HCT116 (cell line): ENCODE data around the gene SPON2. TPM values are rescaled to one million over a fixed set of nuclear protein-coding genes. Genes with fewer than 3 reads are reported as not detected.

Experiments
- ATAC-seq: fragments of 200-7000 bp; cut with Tn5 transposase; 2 replicates; pipeline ENCODE4 v1.9.1; 2020; ENCODE audit warnings: mild to moderate bottlenecking, moderate library complexity
- BruUV-seq: library from RNA; stranded (reverse); fragments of 400-500 nt; replicated peaks from 2 replicates; lab custom pipeline; 2021; lab: Mats Ljungman, UMichigan
- CTCF ChIA-PET: fragments of 300-600 bp; sonication (Branson Sonifier 250); formaldehyde crosslinking; loops from one replicate; lab custom pipeline; 2021; ENCODE audit warnings: antibody characterized with exemption; lab: Charles Lee
- POLR2A ChIA-PET: fragments of 300-600, 350-600 bp; sonication (Branson Sonifier 250); formaldehyde crosslinking; loops from one replicate; lab custom pipeline; 2021; ENCODE audit warnings: antibody characterized with exemption; lab: Charles Lee
- RAD21 ChIA-PET, 2 experiments: fragments of 300-600 bp; sonication (Branson Sonifier 250); formaldehyde crosslinking; loops; one replicate each; lab custom pipeline; 2023; ENCODE audit warnings: low total read pairs in 2 of 2; ENCODE audit not compliant: uncharacterized antibody in 2 of 2, unreplicated experiment in 2 of 2, low non-redundant PET in 1 of 2; lab: Charles Lee
- DNase-seq: peaks from one replicate; pipeline ENCODE4 v3.0.0-alpha.2; 2010; ENCODE audit warnings: low read depth, low spot score
- H2AFZ ChIP-seq: fragments of 200-600 bp; shearing (Covaris generic), sonication (generic); 2 replicates; pipeline ENCODE4 v1.6.1; 2017; ENCODE audit warnings: low read depth, mixed run types, mixed read lengths, antibody characterized with exemption, low read length; ENCODE audit not compliant: poor library complexity, severe bottlenecking
- H3K27ac ChIP-seq: 2 replicates; pipeline ENCODE4 v1.5.1; 2012; ENCODE audit warnings: low read depth, low read length
- H3K27me3 ChIP-seq: fragments of 200-600 bp; sonication (generic); 2 replicates; pipeline ENCODE4 v1.6.1; 2016; ENCODE audit warnings: mixed run types, low read length, mixed read lengths; ENCODE audit not compliant: insufficient read depth
- H3K36me3 ChIP-seq, 2 experiments: fragments of 200-500 bp in 1 of 2; fragments of 200-600 bp in 1 of 2; sonication (Bioruptor generic) in 1 of 2; sonication (generic) in 1 of 2; 2 replicates each; pipeline versions ENCODE4 v1.5.1 to v1.6.1; 2014 to 2016; ENCODE audit warnings: low read length in 2 of 2, inconsistent platforms in 1 of 2, mixed read lengths in 1 of 2, mixed run types in 1 of 2; ENCODE audit not compliant: insufficient read depth in 2 of 2, control insufficient read depth in 1 of 2
- H3K4me1 ChIP-seq, 2 experiments: fragments of 200-600 bp in 1 of 2; sonication (generic) in 1 of 2; 2 replicates each; pipeline versions ENCODE4 v1.5.1 to v1.6.1; 2012 to 2017; ENCODE audit warnings: low read length in 2 of 2, inconsistent platforms in 1 of 2, mild to moderate bottlenecking in 1 of 2, mixed read lengths in 1 of 2, mixed run types in 1 of 2, moderate library complexity in 1 of 2; ENCODE audit not compliant: insufficient read depth in 2 of 2, control insufficient read depth in 1 of 2
- H3K4me2 ChIP-seq: fragments of 200-600 bp; sonication (generic); 2 replicates; pipeline ENCODE4 v1.6.1; 2017; ENCODE audit warnings: mixed run types, low read length, mixed read lengths
- H3K4me3 ChIP-seq, 2 experiments: fragments of 200-600 bp in 1 of 2; sonication (generic) in 1 of 2; replicated peaks in 1 of 2; 2 replicates each; pipeline ENCODE4 v1.5.1; 2011 to 2016; ENCODE audit warnings: low read length in 2 of 2, control low read depth in 1 of 2, low read depth in 1 of 2, mild to moderate bottlenecking in 1 of 2, mixed read lengths in 1 of 2, mixed run types in 1 of 2
- H3K79me2 ChIP-seq: fragments of 200-600 bp; sonication (generic); 2 replicates; pipeline ENCODE4 v1.6.1; 2017; ENCODE audit warnings: mild to moderate bottlenecking, mixed run types, low read length, moderate library complexity, mixed read lengths; ENCODE audit not compliant: insufficient read depth
- H3K9ac ChIP-seq: fragments of 200-600 bp; sonication (generic); 2 replicates; pipeline ENCODE4 v1.6.1; 2016; ENCODE audit warnings: low read length, mixed read lengths
- H3K9me2 ChIP-seq: fragments of 200-600 bp; sonication (generic), shearing (Covaris generic); 2 replicates; pipeline ENCODE4 v1.6.1; 2017; ENCODE audit warnings: mixed run types, mild to moderate bottlenecking, moderate library complexity; ENCODE audit not compliant: insufficient read depth
- H3K9me3 ChIP-seq, 2 experiments: fragments of 200-500 bp in 1 of 2; fragments of 200-600 bp in 1 of 2; sonication (Bioruptor generic) in 1 of 2; sonication (generic) in 1 of 2; 2 replicates each; pipeline ENCODE4 v1.6.1; 2014 to 2017; ENCODE audit warnings: low read length in 2 of 2, mixed read lengths in 2 of 2, inconsistent platforms in 1 of 2, low read depth in 1 of 2, mild to moderate bottlenecking in 1 of 2, mixed run types in 1 of 2, moderate library complexity in 1 of 2; ENCODE audit not compliant: control insufficient read depth in 1 of 2, insufficient read depth in 1 of 2
- H4K20me1 ChIP-seq: fragments of 200-600 bp; sonication (generic), shearing (Covaris generic); 2 replicates; pipeline ENCODE4 v1.6.1; 2017; ENCODE audit warnings: mixed run types, mild to moderate bottlenecking, moderate library complexity; ENCODE audit not compliant: insufficient read depth
- CBX3 ChIP-seq: IDR thresholded peaks from 2 replicates; pipeline ENCODE4 v1.6.1; 2012; ENCODE audit warnings: low read depth
- ELF1 ChIP-seq: IDR thresholded peaks from 2 replicates; pipeline ENCODE4 v1.6.1; 2012; ENCODE audit warnings: low read depth, borderline replicate concordance
- JUND ChIP-seq: IDR thresholded peaks from 2 replicates; pipeline ENCODE4 v1.6.1; 2012
- POLR2A ChIP-seq: IDR thresholded peaks from 2 replicates; pipeline ENCODE4 v1.7.0; 2011; ENCODE audit warnings: borderline replicate concordance; ENCODE audit not compliant: insufficient read depth, insufficient read length; ENCODE audit errors: extremely low read depth
- POLR2AphosphoS5 ChIP-seq: IDR thresholded peaks from 2 replicates; pipeline ENCODE4 v1.6.1; 2011; ENCODE audit warnings: mild to moderate bottlenecking, low read depth, low read length, moderate library complexity
- RAD21 ChIP-seq: IDR thresholded peaks from 2 replicates; pipeline ENCODE4 v1.6.1; 2012; ENCODE audit warnings: low read depth, mild to moderate bottlenecking
- ZBTB33 ChIP-seq: IDR thresholded peaks from 2 replicates; pipeline ENCODE4 v1.6.1; 2011; ENCODE audit warnings: mild to moderate bottlenecking, low read length, moderate library complexity; ENCODE audit not compliant: insufficient replicate concordance; ENCODE audit errors: extremely low read depth
- ZFX ChIP-seq: fragments of 450-650 bp; IDR thresholded peaks from 2 replicates; pipeline ENCODE4 v1.6.1; 2017
- ZNF274 ChIP-seq: fragments of 200-500 bp; sonication (Bioruptor generic); IDR thresholded peaks from 2 replicates; pipeline ENCODE4 v1.6.1; 2014; ENCODE audit warnings: mild to moderate bottlenecking, low read depth, low read length, inconsistent platforms
- intact Hi-C: fragments of 100-400 bp; cut with micrococcal nuclease; formaldehyde crosslinking; loops from 2 replicates; pipeline ENCODE4 v1.10.0; 2022
- total RNA-seq: library from RNA; stranded (reverse); gene quantifications from one replicate; pipeline ENCODE4 v1.2.1, GENCODE V29; 2021; ENCODE audit not compliant: unreplicated experiment

SPON2 gene
- total RNA-seq, 1 experiment from 2014 or later: 1.5 TPM

GRCh38 chr4:1195109-1195671 is 22.8 kb upstream of the SPON2 start:
- ATAC-seq (no peak), DNase-seq (no peak)
- no peaks in the 10 kb centered on the region for H4K20me1 ChIP-seq
- H3K9me3 ChIP-seq: no peaks in the 10 kb centered on the region
- H3K4me3 ChIP-seq: no peak overlapping the region
- H3K9ac ChIP-seq: no peak overlapping the region
- POLR2A ChIA-PET: no interaction called here
- no peaks in the 10 kb centered on the region for H3K9me2 ChIP-seq
- BruUV-seq: no TSS peak
- RAD21 ChIA-PET: no interaction called here
- H3K27me3 ChIP-seq: no peaks in the 10 kb centered on the region
- CTCF ChIA-PET: no interaction called here
- no peak for TF ChIP-seq RAD21
- H2AFZ ChIP-seq: no peak overlapping the region
- intact Hi-C loops: no loop called here
- no peak overlapping the region for H3K4me2 ChIP-seq
- H3K4me1 ChIP-seq: peaks cover 13 to 17% of the 10 kb centered on the region in 2 experiments
- H3K79me2 ChIP-seq: no peaks in the 10 kb centered on the region
- no peak overlapping the region for H3K27ac ChIP-seq
- no peaks in the 10 kb centered on the region for H3K36me3 ChIP-seq

- Histone ChIP-seq H4K20me1 (no peaks in the 10 kb centered on the region), H3K36me3 (no peaks in the 10 kb centered on the region), H3K9me3 (no peaks in the 10 kb centered on the region), H3K27me3 (no peaks in the 10 kb centered on the region), H3K4me3 (no peak overlapping the region), H3K27ac (no peak overlapping the region), H3K9me2 (no peaks in the 10 kb centered on the region), H3K4me1 (peaks cover 13 to 17% of the 10 kb centered on the region in 2 experiments), H3K4me2 (no peak overlapping the region), H3K79me2 (no peaks in the 10 kb centered on the region), H2AFZ (no peak overlapping the region), H3K9ac (no peak overlapping the region)
- ATAC-seq (no peak), DNase-seq (no peak)
- TF ChIP-seq ELF1 (no peak), ZFX (no peak), POLR2AphosphoS5 (no peak), ZNF274 (no peak), POLR2A (no peak), ZBTB33 (no peak), JUND (no peak), CBX3 (no peak)
- ChIA-PET RAD21 (no interaction called here), CTCF (no interaction called here), POLR2A (no interaction called here)
- intact Hi-C loops: no loop called here
- BruUV-seq: no TSS peak
These were observed 21.9 kb upstream of the SPON2 start for GRCh38 chr4:1194010-1194900.
